ENCODE data around the gene MYOZ3.

MYOZ3 gene

DNA sequence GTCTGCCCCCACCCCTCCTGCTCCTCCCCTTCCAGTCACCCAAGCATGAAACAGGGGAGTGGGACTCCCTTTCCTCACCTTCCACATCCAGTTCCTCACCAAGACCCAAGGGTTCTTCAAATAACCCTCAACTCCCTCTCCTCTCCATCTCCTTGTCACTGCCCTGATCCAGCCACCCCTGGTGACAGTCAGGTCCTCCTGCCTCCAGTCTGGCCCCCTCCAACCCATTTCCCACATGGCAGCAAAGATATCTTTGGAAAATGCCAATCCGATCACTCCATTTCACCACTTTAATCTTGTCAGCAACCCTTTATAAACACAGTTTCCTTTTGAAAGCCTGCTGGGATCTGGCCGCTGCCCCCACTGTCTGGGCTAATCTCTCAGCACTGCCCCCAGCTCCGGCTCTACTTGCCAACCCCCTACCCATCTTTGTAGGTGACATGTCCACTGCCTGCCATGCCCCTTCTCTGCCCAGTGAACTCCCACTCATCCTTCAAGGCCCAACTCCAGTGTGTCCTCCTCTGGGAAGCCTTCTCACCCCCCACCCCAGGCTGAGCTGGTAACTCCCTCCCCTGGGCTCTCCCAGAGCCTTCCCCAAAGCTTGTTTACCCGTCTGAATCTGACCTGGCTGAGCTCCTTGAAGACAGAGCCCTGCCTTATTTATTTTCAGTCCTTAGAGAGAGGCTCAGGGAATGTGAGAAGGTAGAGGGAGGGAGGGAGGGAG is 781 bp upstream of the MYOZ3 start:
- FAIRE-seq: no peak

DNA sequence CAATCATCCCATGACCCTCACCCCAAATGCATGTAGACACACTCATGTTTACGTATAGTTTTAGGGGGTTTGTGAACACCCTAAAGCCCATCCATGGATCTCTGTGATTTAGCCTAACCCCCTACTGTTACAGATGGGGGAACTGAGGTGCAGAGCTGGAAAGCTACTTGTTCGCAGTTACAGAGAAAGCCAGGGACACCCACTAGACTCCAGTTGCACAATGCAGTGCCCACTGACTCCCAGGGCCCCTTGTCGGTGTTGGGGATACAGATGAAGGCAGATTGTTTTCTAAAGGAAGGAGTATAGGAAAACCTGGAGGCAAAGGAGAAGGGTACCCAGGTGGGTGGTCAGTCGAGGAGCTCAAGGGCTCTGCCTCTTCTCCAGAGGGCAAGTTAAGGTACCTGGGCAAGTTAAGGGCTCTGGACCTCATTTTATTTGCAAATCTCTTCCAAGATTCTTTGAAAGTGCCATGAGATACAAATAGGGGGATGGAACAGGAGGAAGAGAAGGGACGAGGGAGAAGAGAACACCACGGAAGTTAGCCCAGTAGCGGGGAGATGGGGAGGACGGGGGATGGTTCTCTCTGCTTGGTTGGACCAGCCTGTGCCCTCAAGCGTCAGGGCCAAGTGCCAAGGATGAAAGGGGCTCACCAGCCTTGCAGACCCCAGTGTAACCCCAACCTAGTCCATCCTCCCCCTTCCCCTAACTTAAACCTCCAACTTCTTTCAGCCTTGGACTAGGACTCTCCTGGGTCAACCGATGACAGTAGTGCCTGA is 958 bp downstream of the MYOZ3 start:
- no peak for FAIRE-seq

DNA sequence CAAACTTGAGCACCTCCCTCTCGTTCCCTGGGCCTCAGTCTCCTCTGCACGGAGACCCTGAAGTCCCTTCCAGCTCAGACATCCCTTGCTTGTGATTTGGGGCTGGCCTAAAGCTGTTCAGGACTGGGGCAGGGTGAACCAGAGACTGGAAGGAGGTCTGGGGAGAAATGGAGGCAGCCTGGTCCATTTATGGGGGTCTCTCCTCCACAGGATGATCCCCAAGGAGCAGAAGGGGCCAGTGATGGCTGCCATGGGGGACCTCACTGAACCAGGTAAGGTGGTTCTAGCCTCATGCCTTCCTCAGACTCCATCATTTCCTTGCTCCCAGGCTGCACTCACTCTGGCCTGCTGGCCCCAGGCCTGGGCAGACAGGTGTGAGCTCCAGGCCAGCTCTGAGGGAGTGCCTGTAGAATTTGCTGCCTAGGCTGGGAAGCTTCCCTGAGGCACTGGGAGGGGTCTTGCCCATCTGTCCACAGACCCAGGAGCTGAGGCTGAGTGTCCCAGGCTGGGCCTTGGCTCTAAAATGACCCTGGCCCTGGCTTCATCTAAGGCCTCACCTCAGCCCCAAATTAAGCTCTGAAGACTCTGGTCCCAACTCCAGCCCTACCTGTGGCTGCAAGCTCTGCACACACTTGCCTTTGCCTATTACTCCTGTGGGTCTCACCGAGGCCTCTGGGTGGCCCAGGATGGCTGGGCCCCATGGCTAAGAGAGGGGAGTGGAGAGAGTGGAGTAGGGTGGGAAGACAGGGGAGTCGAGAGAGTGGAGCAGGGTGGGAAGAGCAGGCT is 1.9 kb downstream of the MYOZ3 start:
- FAIRE-seq: no peak

DNA sequence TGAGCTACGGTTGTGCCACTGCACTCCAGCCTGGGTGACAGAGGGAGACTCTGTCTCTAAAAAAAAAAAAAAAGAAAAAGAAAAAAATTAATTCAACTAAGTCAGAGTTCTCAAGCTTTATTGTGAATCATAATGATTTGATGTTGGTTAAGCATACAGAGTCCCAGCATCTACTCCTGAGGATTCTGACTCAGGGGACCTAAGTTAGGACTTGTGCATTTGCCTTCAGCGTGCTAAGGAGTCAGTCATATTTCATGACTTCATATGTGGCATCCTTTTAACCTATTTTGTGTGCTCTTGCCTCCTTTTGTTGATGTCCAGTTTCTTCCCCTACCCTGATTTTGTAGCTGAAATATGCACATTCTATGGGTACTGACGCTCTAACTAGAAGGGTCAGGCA is 2.9 kb downstream of the MYOZ3 start:
- FAIRE-seq: no peak

DNA sequence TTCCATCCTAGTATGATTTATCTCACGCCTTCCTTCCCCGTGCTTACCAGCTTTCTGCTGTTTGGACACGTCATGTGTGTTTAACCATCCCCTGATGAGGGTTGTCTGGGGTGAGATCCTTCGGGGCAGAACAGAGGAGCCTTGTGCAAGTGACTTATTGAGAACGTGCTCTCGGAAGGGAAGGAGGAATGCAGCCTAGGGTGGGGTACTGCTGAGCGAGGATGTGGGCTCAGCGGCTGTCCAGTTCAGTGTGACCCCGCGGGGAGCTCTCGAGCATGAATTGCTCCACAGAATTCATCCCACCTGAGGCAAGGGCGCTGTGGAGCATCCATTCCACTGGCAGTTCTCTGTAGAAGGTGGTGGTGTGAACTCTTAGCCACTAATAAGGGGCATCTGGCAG is 4.0 kb downstream of the MYOZ3 start:
- FAIRE-seq: no peak

DNA sequence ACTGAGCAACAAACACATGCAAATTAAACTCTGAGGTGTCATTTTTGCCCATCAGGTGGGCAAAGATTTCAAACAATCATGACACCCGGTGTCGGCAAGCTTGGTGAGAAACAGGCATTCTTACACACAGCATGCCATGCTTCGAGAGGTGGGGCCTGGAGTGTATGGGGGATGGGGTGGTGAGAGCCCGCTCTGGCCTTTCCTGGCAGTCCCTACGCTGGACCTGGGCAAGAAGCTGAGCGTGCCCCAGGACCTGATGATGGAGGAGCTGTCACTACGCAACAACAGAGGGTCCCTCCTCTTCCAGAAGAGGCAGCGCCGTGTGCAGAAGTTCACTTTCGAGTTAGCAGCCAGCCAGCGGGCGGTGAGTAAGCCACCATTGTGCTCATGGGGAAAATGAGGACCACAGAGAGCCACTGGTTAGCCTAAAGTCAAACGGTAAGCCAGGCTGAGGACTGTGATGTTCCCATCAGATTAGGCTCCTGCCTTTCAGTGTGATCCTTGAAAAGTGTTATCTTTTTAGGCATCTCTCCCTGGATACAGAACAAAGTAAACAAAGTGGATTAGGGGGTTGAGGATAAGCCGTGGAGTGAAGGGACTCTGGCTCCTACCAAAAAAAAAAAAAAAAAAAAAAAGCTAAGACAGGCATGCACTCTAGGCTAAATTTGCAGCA is 9.4 kb downstream of the MYOZ3 start:
- no peak for FAIRE-seq

DNA sequence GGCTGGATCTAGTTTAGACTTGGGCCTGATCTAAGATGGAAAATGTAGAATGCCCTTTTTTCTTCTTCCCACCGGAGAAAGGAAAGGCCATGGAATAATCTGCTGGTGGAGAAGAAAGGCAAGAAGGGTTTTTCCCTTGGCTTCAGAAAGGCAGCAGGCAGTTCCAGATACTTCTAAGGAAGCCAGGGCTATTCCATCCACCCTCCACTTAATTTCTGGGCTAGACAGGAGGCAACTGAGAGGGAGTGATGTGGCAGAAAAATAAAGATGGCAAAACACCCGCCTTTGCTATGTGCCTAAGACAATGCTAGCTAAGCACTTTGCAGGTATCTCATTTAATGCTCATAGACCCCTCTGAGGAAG is 9.9 kb downstream of the MYOZ3 start:
- no peak for FAIRE-seq

DNA sequence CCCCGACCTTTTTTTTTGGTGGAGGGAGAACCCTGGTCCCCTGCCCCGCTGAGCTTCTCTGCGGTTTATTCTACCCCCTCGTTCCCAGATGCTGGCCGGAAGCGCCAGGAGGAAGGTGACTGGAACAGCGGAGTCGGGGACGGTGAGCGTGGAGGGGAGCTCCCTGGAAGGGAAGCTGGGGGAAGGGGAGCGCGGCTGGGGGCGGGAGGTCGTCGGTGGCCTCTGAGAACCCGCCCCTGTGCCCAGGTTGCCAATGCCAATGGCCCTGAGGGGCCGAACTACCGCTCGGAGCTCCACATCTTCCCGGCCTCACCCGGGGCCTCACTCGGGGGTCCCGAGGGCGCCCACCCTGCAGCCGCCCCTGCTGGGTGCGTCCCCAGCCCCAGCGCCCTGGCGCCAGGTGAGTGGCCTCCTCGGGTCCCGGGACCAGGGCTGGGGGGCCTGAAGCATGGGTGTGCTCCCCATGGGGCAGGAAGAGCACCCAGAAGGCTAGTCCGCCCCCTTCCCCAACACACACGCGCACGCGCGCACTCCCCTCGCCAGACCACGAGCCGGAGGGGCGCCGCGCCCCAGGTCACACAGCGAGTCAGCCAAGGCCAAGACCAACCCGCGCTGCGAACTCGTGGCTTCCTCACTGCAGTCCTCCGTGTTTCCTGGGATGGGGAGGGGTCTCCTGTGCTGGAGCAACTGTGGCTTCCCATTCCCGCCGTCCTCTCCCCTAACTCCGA is 10.6 kb downstream of the MYOZ3 start:
- no peak for FAIRE-seq

DNA sequence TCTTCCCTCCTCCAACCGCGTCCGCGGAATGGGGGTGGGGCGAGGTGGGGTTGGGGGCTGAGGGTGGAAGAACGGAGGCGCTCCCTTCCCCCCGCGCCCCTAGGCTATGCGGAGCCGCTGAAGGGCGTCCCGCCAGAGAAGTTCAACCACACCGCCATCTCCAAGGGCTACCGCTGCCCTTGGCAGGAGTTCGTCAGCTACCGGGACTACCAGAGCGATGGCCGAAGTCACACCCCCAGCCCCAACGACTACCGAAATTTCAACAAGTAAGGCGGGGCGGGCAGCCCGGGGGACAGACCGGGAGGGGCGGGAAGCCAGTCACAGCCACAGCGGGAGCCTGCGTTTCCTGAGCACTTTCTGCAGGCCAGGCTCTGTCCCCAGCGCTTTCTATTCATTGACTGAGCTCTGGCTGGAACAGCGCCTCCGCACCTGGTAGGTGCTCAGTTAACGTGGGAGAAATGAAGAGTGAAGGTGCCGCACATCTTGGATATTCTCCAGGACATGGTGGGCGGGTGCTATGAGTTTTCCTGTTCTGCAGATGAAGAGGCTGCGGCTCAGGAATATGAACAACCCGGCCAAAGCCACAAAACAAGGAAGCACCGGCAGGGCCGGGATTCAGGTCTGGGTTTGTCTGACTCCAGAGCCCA is 11.3 kb downstream of the MYOZ3 start:
- FAIRE-seq: no peak

DNA sequence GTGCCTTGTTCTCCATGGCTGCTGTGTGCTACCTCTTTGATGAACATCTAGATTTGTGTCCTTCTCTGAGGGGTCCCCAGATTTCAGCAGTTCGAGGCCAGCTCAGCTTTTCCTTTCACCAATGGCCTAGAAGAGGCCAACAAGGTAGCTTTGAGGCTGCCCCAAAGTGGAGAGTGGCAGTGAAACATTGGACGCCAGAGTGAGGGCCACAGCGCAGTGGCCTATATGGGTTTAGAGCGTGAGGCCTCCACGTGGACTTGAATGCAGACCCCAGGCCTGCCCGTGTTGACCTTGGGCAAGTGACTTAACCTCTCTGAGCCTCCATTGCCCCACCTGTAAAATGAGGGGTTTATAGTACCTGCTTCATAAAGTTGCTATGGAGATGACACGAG is 11.8 kb downstream of the MYOZ3 start:
- no peak for FAIRE-seq

DNA sequence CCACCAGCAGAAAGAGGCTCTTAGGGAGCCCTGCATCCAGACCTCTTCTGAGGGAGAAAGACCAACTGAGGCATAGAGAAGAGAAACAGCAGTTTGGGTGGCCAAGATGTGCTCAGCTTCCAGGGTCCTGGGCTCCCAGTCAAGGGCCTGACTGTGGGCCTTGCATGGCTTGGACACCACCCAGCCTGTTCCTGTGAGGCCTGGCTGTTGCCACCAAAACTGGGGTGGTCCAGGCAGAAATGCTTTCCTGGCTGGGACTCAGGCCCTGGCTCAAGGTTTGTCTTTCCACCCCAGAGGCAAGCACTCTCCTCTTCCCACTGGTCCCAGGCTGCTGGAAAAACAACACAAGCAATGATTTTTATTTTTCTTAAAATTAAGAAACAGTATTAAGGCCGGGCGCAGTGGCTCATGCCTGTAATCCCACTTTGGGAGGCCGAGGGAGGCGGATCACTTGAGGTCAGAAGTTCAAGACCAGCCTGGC is 13.3 kb downstream of the MYOZ3 start:
- FAIRE-seq: no peak

DNA sequence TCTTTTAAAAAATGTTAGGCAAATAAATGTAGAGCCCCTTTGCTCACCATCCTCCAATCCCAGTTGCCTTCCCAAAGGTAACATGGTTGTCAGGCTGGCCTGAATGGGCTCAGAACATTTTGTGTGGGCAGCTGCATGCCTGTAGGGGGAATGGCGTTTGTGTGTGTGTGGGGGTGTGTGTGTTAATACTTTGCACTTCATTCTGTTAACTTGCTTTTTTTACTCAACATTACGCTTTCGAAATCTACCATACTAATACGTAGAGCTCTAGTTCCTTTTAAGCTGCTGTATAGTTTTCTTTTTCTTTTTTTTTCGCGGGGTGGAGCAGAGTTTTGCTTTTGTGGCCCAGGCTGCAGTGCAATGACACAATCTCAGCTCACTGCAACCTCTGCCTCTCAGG is 14.0 kb downstream of the MYOZ3 start:
- FAIRE-seq: no peak

DNA sequence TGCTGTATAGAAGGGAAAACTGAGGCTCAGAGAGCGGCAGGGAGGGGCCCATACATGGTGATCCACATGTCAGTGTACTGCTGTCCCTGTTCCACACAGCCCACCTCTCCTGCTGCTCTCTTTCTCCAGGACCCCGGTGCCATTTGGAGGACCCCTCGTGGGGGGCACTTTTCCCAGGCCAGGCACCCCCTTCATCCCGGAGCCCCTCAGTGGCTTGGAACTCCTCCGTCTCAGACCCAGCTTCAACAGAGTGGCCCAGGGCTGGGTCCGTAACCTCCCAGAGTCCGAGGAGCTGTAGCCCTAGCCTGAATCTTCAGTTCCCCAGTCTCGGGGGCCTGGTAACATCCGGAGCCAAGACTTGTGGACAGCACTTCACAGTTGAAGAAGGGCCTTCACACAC is 15.5 kb downstream of the MYOZ3 start:
- no peak for FAIRE-seq

DNA sequence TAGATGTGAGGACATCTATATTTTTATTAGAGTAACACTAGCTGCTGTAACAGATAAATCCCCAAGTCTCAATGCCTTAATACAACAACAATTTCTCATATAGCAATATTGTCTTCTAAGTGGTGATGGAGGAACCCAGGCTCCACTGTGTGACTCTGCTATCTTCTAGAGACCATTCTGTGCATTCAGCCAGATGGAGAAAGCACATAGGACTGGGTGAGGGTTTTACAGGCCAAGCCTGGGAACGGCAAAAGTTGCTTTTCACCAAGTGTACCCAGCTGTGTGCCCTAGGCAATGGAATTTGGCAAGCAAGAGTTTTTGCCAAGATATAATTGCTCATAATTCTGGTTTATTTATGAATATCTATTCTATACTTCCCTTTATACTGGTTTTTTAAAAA is 28.1 kb downstream of the MYOZ3 start:
- no peak for FAIRE-seq

DNA sequence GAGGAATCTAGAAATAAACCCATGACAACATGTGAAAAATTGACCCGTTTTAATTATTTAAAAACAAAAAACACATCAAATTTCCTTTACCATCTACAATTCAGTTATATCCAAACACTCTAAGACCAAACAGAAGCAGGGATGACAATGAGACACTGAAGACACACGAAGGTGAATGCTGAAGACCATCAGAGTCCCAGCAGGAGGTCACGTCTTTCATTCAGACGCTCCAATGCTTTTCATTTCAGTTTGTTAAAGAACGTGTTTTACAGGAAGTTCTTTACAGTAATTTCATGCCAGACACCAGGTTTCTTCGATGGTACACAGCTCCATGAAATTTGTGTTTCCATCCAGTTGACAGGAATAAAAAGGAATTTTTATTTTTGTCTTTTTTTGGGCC is 29.7 kb downstream of the MYOZ3 start:
- FAIRE-seq: no peak

DNA sequence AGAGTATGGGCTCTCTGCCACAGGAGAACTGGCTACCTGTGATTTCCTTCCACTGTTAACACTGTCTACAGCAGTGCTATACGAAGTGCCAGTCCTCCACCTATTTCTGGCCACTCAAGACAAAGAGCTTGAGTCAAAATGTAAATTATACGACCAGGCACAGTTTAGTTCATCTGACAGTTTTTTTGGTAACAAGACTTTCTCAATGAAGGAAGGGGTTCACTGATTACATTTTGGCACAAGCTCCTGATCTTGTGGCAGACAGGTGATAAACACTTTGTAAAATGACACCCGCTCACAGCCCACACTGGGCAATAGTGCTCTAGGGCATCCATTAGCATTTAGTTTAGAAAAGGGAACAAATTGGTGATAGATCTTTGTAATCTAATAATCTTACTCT is 31.2 kb downstream of the MYOZ3 start:
- FAIRE-seq: no peak

DNA sequence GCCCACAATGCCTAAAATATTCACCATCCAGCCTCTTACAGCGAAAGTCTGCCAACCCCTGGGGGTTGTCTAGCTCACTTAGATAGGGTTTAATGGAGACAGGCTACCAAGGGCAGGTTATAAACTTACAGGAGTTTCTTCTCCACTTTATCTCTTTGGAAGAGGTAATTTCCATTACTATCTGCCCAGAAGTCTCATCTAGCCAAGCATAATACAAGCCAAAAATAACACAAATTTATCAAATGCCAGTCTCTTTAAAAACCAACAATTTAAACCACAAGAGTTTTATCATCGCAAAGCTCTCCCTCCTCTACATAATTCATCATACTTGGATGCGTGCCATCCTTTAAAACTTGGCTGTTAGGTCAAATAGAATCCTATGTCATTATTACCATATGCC is 33.6 kb downstream of the MYOZ3 start:
- no peak for FAIRE-seq

DNA sequence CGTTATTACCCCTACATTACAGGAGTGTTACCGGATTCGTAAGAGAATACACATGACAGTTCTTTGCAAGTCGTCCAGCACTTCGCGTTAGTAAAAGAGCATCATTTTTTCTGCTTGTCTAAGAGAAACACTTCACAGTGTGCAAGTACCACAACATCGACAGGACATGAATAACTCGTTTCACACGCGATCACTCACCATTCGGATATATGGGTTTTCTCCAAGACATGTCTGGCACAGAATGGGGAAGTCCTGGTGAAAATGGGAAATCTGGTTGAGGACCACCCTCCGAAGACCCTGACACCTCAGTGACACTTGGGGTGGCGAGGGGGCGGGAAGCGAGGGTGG is 39.2 kb downstream of the MYOZ3 start:
- FAIRE-seq: no peak

DNA sequence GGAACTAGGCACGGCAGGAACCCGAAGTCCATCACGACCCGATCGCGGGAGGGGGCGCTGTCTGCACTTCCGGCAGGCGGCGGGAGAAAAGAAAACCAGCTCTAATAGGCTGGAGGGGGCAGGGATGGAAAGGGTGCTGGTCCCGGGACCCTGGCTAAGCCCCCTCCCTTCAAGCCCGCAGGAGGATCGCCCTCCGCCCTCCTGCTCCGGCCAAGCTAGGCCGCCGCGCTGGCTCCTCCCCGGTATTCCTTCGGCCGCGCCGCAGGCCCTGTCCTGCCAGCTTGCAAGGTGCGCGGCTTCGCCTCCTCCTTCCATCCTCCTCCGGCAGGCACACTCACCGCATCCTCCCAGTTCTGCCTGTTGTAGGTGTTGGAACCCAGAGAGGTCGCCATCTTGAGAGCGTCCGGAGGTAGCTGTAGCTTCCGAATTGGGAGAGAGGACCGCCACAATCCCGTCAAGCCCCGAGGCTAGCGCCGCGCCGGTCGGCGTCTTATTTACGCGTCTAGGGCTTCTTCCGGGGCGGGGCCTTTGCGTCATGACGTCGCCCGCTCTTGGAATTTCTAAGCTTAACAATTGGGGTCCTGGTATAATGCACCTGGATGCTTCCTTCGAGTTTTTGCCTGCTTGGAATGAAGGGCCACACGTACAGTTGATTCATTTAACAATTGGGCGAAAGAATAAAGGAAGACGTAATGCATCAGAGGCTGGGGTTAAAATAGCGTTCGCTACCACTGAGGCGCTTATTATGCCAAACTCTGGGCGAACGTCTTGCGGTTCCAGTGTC is 39.7 kb downstream of the MYOZ3 start, which contains the start of gene RBM22:
Gene RBM22 (minus strand): TSS at position 469 of the 784 bp plus-strand sequence. CDS start 77 bp downstream, at position 392.
- no peak for FAIRE-seq

DNA sequence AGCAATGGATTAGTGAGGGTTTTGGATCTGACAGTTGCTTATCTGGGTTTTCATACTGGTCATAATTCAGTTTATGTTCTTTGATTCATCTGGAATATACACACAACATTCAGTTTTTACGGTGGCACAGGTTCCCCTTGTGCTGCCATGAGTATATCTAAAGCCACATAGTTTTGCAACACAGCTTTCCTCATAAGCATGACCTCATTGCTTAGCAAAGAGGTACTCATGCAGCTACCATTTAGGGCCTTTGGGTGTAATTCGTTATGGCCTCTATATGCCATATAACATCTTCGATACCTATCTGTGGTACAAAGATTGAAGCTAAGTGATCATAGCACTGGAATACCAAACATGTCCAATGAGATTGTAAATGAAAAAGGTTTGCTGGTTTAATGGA is 42.7 kb downstream of the MYOZ3 start:
- FAIRE-seq: no peak

DNA sequence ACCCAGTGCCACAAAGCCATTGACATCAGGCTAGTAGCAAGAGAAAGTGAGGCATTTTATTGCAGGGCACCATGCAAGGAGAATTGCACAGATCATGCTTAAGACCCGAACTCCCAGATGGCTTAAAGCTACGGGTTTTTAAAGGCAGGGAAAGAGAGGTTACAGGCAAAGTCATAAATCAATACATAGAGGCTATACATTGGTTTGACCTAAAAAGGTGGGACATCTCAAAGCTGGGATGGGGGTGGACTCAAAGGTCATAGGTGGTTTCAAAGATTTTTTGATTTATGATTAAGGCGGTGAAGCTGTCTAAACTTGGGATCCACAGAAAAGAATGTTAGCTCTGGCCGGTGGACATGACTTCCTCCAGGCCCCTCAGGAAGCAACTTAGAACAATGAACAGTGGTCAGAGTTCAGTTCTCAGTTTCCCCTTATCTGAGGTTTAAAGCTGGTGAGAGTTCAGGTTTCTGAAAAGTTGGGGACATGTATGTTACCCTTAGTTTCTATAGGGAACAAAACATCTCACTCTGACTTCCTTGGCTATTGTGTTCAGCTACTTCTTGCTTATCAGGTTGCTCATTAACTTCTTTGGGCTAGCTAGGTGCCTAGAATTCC is 45.8 kb downstream of the MYOZ3 start:
- FAIRE-seq: no peak

Measured in islet of Langerhans (tissue), 1 donor.